Activated B cell treated with CpG ODN at 0.5 μM for 24 hours (primary cell): ENCODE results near the gene SRD5A3. TPM values are rescaled to one million over a fixed set of nuclear protein-coding genes. Genes with fewer than 3 reads are reported as not detected.

Experiments
- ATAC-seq: fragments of 200-7000 bp; cut with Tn5 transposase; one replicate; pipeline ENCODE4 v1.10.0; 2021; ENCODE audit warnings: low read depth, mild to moderate bottlenecking, moderate library complexity
- CTCF ChIA-PET: fragments of 350-600 bp; sonication (Branson Sonifier 250); formaldehyde crosslinking; loops from one replicate; lab custom pipeline; 2021; ENCODE audit warnings: antibody characterized with exemption; lab: Charles Lee
- POLR2A ChIA-PET: fragments of 350-600 bp; sonication (Branson Sonifier 250); formaldehyde crosslinking; loops from one replicate; lab custom pipeline; 2021; ENCODE audit warnings: antibody characterized with exemption; lab: Charles Lee
- DNase-seq: peaks from one replicate; pipeline ENCODE4 v3.0.0; 2022
- H3K27ac Mint-ChIP-seq: one replicate; pipeline ENCODE4 v1.8.0; 2020; ENCODE audit warnings: mixed read lengths
- H3K27me3 Mint-ChIP-seq: one replicate; pipeline ENCODE4 v1.8.0; 2021; ENCODE audit warnings: mixed read lengths
- H3K36me3 Mint-ChIP-seq: one replicate; pipeline ENCODE4 v1.8.0; 2021; ENCODE audit warnings: low read depth, mixed read lengths
- H3K4me1 Mint-ChIP-seq: one replicate; pipeline ENCODE4 v1.8.0; 2021; ENCODE audit warnings: mixed read lengths
- H3K4me3 Mint-ChIP-seq: one replicate; pipeline ENCODE4 v1.8.0; 2020; ENCODE audit warnings: mild to moderate bottlenecking, mixed read lengths
- H3K9me3 Mint-ChIP-seq: one replicate; pipeline ENCODE4 v1.8.0; 2020; ENCODE audit warnings: mixed read lengths
- CTCF ChIP-seq: fragments of 200-600 bp; IDR thresholded peaks from one replicate; pipeline ENCODE4 v1.8.0; 2022; ENCODE audit warnings: antibody characterized with exemption, mild to moderate bottlenecking
- intact Hi-C: fragments of 100-400 bp; cut with micrococcal nuclease; formaldehyde crosslinking; loops from one replicate; pipeline ENCODE4 v1.15.1; 2024
- total RNA-seq: library from RNA; stranded (reverse); gene quantifications from 2 replicates; pipeline ENCODE4 v1.2.3, GENCODE V29; 2022

Gene SRD5A3
- total RNA-seq, 1 donor from 2014 or later: 5.7 TPM

GRCh38 chr4:55364691-55365344 lies 18.8 kb downstream of the SRD5A3 start:
- Mint-ChIP-seq H3K27me3 (no peaks in the 10 kb centered on the region), H3K9me3 (no peaks in the 10 kb centered on the region), H3K36me3 (no peaks in the 10 kb centered on the region), H3K27ac (no peak overlapping the region), H3K4me3 (no peak overlapping the region), H3K4me1 (no peaks in the 10 kb centered on the region)
- no peak for DNase-seq
- no peak for ATAC-seq
- ChIA-PET CTCF (interaction anchor here (1.3 kb wide), 1 partner anchor 19 kb away, joined by 5 read pairs; no protein-coding TSS in a partner anchor), POLR2A (no interaction called here)
- intact Hi-C loops: no loop called here
- no peak for TF ChIP-seq CTCF

- TF ChIP-seq CTCF: no peak
- no peak for ATAC-seq
- H3K4me3 Mint-ChIP-seq: no peak overlapping the region
- no peaks in the 10 kb centered on the region for H3K27me3 Mint-ChIP-seq
- no peaks in the 10 kb centered on the region for H3K36me3 Mint-ChIP-seq
- H3K4me1 Mint-ChIP-seq: no peaks in the 10 kb centered on the region
- DNase-seq: no peak
- H3K9me3 Mint-ChIP-seq: no peaks in the 10 kb centered on the region
- CTCF ChIA-PET: interaction anchor here (1.3 kb wide), 1 partner anchor 20 kb away, joined by 5 read pairs; no protein-coding TSS in a partner anchor
- POLR2A ChIA-PET: no interaction called here
- intact Hi-C loops: no loop called here
- no peak overlapping the region for H3K27ac Mint-ChIP-seq
Observed at GRCh38 chr4:55365345-55365728, 19.3 kb downstream of the SRD5A3 start.

- TF ChIP-seq CTCF: no peak
- Mint-ChIP-seq H3K27me3 (no peaks in the 10 kb centered on the region), H3K36me3 (no peaks in the 10 kb centered on the region), H3K4me1 (no peaks in the 10 kb centered on the region), H3K4me3 (no peak overlapping the region), H3K9me3 (no peaks in the 10 kb centered on the region), H3K27ac (no peak overlapping the region)
- ATAC-seq (no peak), DNase-seq (no peak)
- ChIA-PET CTCF (no interaction called here), POLR2A (no interaction called here)
- intact Hi-C loops: no loop called here
Observed at GRCh38 chr4:55366621-55367020, 20.6 kb downstream of the SRD5A3 start.

GRCh38 chr4:55367084-55367722 lies 21.2 kb downstream of the SRD5A3 start:
- Mint-ChIP-seq H3K27ac (no peak overlapping the region), H3K36me3 (no peaks in the 10 kb centered on the region), H3K9me3 (no peaks in the 10 kb centered on the region), H3K4me3 (no peak overlapping the region), H3K4me1 (no peaks in the 10 kb centered on the region), H3K27me3 (no peaks in the 10 kb centered on the region)
- intact Hi-C loops: no loop called here
- POLR2A ChIA-PET: no interaction called here
- no peak for ATAC-seq
- TF ChIP-seq CTCF: no peak
- DNase-seq: no peak
- CTCF ChIA-PET: no interaction called here

- intact Hi-C loops: no loop called here
- no peaks in the 10 kb centered on the region for H3K27me3 Mint-ChIP-seq
- H3K9me3 Mint-ChIP-seq: no peaks in the 10 kb centered on the region
- ChIA-PET POLR2A (no interaction called here), CTCF (no interaction called here)
- H3K27ac Mint-ChIP-seq: no peak overlapping the region
- no peak for TF ChIP-seq CTCF
- ATAC-seq: no peak
- no peaks in the 10 kb centered on the region for H3K4me1 Mint-ChIP-seq
- H3K4me3 Mint-ChIP-seq: no peak overlapping the region
- no peak for DNase-seq
- no peaks in the 10 kb centered on the region for H3K36me3 Mint-ChIP-seq
Observed at GRCh38 chr4:55369968-55370367, 23.9 kb downstream of the SRD5A3 start.
